HL-60 (cell line): ENCODE results near the gene SYK.

Experiments
- DNase-seq, 2 experiments: peaks; one replicate each; pipeline ENCODE4 v3.0.0-alpha.2; 2010 to 2020; ENCODE audit warnings: low read depth in 1 of 2, low spot score in 1 of 2
- H3K27ac ChIP-seq: fragments of 250-450 bp; sonication (Bioruptor Pico); replicated peaks from 2 replicates; pipeline ENCODE4 v1.5.1; 2020; ENCODE audit warnings: mild to moderate bottlenecking, moderate library complexity
- H3K27me3 ChIP-seq: fragments of 250-450 bp; sonication (Bioruptor Pico); 2 replicates; pipeline ENCODE4 v1.5.1; 2021; ENCODE audit warnings: mild to moderate bottlenecking, moderate library complexity; ENCODE audit not compliant: insufficient read depth, poor library complexity, severe bottlenecking
- H3K4me3 ChIP-seq: replicated peaks from 2 replicates; pipeline ENCODE4 v1.5.1; 2011; ENCODE audit warnings: mild to moderate bottlenecking, control low read depth, low read length; ENCODE audit not compliant: insufficient read depth
- GABPA ChIP-seq: IDR thresholded peaks from 2 replicates; pipeline ENCODE4 v1.6.1; 2012; ENCODE audit warnings: low read depth
- POLR2AphosphoS5 ChIP-seq: IDR thresholded peaks from 2 replicates; pipeline ENCODE4 v1.6.1; 2012; ENCODE audit warnings: low read depth
- SPI1 ChIP-seq: IDR thresholded peaks from 2 replicates; pipeline ENCODE4 v1.6.1; 2012; ENCODE audit warnings: low read depth, mild to moderate bottlenecking, borderline replicate concordance
- TF ChIP-seq, protein P1 (sequence below): IDR thresholded peaks from one replicate; pipeline ENCODE4 v1.5.1; 2011; ENCODE audit warnings: low read length, control low read depth, inconsistent platforms; ENCODE audit not compliant: insufficient read depth
- TF ChIP-seq, protein P2 (sequence below): IDR thresholded peaks from 2 replicates; pipeline ENCODE4 v1.6.1; 2012; ENCODE audit warnings: low read depth; ENCODE audit not compliant: insufficient replicate concordance

SYK gene

DNA sequence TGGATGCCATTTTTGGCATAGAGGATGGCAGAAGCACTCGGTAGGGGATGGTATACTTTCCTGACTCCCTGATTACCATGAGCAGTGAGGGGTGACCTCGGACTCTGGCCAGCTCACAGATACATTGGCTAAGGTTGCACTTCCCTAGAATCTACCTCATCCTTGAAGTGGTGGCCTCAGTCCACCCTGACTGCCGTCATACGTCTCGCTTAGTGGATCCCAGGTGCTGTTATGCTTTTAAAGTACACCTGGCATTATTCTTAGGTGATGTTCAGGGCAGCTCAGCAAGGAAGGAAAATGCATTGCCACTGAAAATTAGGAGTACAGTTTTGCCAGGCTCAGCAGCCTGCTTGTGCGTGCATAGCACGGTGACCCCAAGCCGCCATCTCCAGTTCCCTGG is 87.3 kb downstream of the SYK start:
- Histone ChIP-seq H3K4me3 (no peak overlapping the region), H3K27ac (no peak overlapping the region), H3K27me3 (no peaks in the 10 kb centered on the region)
- TF ChIP-seq, protein P1, sequence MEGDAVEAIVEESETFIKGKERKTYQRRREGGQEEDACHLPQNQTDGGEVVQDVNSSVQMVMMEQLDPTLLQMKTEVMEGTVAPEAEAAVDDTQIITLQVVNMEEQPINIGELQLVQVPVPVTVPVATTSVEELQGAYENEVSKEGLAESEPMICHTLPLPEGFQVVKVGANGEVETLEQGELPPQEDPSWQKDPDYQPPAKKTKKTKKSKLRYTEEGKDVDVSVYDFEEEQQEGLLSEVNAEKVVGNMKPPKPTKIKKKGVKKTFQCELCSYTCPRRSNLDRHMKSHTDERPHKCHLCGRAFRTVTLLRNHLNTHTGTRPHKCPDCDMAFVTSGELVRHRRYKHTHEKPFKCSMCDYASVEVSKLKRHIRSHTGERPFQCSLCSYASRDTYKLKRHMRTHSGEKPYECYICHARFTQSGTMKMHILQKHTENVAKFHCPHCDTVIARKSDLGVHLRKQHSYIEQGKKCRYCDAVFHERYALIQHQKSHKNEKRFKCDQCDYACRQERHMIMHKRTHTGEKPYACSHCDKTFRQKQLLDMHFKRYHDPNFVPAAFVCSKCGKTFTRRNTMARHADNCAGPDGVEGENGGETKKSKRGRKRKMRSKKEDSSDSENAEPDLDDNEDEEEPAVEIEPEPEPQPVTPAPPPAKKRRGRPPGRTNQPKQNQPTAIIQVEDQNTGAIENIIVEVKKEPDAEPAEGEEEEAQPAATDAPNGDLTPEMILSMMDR: no peak
- TF ChIP-seq, protein P2, sequence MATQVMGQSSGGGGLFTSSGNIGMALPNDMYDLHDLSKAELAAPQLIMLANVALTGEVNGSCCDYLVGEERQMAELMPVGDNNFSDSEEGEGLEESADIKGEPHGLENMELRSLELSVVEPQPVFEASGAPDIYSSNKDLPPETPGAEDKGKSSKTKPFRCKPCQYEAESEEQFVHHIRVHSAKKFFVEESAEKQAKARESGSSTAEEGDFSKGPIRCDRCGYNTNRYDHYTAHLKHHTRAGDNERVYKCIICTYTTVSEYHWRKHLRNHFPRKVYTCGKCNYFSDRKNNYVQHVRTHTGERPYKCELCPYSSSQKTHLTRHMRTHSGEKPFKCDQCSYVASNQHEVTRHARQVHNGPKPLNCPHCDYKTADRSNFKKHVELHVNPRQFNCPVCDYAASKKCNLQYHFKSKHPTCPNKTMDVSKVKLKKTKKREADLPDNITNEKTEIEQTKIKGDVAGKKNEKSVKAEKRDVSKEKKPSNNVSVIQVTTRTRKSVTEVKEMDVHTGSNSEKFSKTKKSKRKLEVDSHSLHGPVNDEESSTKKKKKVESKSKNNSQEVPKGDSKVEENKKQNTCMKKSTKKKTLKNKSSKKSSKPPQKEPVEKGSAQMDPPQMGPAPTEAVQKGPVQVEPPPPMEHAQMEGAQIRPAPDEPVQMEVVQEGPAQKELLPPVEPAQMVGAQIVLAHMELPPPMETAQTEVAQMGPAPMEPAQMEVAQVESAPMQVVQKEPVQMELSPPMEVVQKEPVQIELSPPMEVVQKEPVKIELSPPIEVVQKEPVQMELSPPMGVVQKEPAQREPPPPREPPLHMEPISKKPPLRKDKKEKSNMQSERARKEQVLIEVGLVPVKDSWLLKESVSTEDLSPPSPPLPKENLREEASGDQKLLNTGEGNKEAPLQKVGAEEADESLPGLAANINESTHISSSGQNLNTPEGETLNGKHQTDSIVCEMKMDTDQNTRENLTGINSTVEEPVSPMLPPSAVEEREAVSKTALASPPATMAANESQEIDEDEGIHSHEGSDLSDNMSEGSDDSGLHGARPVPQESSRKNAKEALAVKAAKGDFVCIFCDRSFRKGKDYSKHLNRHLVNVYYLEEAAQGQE: no peak
- no peak for TF ChIP-seq POLR2AphosphoS5
- no peak for TF ChIP-seq GABPA
- no peak for TF ChIP-seq SPI1
- DNase-seq: no peak

DNA sequence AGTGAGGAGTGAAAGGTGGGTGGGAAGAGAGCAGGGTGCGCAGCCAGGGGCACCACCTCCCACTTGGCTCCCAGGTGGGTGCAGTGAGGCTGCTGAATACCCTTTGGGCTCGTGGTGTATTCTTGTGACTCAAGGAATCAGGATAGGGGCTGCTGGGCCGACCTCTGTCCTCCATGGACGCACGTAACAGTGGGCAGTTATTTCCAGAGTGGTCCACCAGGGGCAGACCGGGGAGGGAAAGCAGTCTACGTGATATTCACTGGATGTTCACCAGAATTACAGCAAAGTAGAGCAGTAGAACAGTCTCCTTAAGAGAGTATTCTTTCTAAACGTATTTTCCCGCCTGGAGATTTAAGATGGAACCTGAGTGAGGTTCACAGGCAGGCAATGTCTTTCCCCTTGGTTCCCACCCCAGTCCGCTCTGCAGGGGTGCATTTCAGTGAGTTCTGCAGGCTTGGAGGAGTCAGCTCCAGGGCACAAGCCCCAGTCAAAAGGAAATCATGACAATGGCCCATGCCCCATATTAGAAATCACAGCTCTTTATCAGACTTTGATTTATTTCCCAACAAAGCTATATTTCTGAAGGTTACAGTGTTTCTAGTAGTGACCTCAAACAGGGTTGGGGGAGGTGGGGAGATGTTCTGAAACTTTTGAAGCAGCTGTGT is 88.7 kb downstream of the SYK start:
- Histone ChIP-seq H3K4me3 (no peak overlapping the region), H3K27me3 (no peaks in the 10 kb centered on the region), H3K27ac (no peak overlapping the region)
- TF ChIP-seq, protein P2: no peak
- TF ChIP-seq POLR2AphosphoS5: no peak
- no peak for TF ChIP-seq SPI1
- TF ChIP-seq GABPA: no peak
- TF ChIP-seq, protein P1: no peak
- no peak for DNase-seq

DNA sequence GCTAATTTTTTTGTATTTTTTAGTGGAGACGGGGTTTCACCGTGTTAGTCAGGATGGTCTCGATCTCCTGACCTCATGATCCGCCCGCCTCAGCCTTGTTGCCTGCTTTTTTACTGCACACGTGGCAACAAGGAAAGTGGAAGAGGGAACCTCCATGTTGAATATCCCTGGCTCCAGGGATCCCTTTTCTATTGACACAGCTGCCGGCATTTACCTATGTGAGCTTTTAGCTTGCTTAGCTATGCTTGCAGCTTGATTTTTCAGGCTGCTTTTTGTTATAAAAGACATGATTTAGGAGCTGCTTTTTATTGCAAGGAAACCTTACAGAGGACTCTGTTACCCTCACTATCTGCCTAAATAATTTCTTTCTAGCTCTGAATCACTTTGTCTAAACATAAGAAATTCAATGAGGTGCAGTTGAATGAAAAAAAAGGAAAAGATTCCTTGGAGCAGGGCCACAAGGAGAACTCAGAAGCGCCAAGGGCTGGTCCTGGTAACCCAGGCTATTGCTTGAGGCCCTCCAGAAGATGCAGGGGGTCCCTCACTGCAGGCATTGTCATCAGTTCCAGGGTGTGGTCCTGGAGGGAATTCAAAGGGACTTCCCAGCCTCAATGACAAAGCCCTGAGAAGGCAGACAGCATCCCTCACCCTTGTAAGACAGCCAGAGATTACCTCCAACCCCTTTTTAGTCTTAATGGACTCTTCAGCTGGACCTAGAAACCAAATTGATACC is 89.9 kb downstream of the SYK start:
- DNase-seq: no peak
- TF ChIP-seq, protein P2: no peak
- TF ChIP-seq, protein P1: no peak
- TF ChIP-seq SPI1 (no peak), GABPA (no peak), POLR2AphosphoS5 (no peak)
- Histone ChIP-seq H3K27ac (no peak overlapping the region), H3K27me3 (no peaks in the 10 kb centered on the region), H3K4me3 (no peak overlapping the region)
